ENCODE measurements around the gene APOBEC3A. TPM values are rescaled to one million over a fixed set of nuclear protein-coding genes. Genes with fewer than 3 reads are reported as not detected.
A peak's percentile ranks its signal among the peaks of the same experiment; 100 is the strongest.

Gene APOBEC3A
- total and polyA plus RNA-seq, 2 of the 13 experiments (the other 11 are each of a cell fraction or from before 2014, with no cell fraction given): not detected

DNA sequence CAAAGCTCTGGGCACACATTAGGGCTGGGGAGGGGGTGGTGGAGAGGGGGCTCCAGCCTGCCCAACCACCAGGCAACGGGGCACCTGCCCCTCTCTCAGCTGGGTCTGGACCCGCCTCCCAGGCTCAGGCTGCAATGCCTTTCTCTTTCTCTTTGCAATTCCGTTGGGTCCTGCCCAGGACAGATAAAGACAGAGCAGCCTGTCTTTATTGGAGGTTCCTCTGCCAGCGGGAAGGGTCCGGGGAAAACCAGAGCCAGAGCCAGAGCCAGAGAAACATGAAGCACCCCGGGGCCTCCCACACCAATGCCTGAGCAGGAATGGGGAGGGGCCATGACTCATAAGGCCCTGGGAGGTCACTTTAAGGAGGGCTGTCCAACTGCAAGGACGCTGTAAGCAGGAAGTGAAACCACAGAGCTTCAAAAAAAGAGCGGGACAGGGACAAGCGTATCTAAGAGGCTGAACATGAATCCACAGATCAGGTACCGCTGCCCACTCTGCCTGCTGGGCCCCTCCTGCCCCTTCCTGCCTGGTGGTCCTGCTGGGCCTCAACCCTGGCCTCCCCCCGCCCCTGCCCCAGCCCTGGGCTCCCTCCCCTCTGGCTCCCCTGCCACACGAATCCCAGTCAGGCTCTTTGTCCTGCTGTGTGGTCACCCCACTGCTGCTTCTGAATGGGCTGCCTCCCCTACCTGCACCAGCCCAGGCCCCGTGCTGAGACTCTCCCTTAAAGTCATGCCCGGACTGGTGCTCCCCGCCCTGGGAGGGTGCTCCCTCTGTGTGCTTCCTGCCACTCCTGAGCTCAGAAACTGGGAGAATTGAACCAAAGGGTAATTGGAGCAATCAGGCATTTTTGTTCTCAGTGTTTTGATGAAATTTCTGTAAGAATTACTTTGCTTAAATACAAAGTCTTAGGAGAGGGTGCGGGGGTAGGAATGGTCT, 24.9 kb downstream of the APOBEC3A start, which contains the start of gene APOBEC3B (continued):
- TF ChIP-seq, protein P1, sequence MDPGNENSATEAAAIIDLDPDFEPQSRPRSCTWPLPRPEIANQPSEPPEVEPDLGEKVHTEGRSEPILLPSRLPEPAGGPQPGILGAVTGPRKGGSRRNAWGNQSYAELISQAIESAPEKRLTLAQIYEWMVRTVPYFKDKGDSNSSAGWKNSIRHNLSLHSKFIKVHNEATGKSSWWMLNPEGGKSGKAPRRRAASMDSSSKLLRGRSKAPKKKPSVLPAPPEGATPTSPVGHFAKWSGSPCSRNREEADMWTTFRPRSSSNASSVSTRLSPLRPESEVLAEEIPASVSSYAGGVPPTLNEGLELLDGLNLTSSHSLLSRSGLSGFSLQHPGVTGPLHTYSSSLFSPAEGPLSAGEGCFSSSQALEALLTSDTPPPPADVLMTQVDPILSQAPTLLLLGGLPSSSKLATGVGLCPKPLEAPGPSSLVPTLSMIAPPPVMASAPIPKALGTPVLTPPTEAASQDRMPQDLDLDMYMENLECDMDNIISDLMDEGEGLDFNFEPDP (CRISPR knock-in tag; conservative IDR thresholded peaks at IDR 0.05): 0 out of 2 replicates have a peak, but pooled peaks have one; percentile 80
- TF ChIP-seq ZNF563 (CRISPR knock-in tag; IDR thresholded peaks at IDR 0.05) (no peak), ZNF782 (CRISPR knock-in tag; IDR thresholded peaks at IDR 0.05; ENCODE audit: borderline replicate concordance) (no peak), REPIN1 (CRISPR knock-in tag; IDR thresholded peaks at IDR 0.05; ENCODE audit: borderline replicate concordance, low read depth) (no peak), ZSCAN22 (CRISPR knock-in tag; IDR thresholded peaks at IDR 0.05) (no peak), THAP11 (CRISPR knock-in tag; IDR thresholded peaks at IDR 0.05) (no peak; the same call in 1 of the 2 replicates), SNAPC2 (CRISPR knock-in tag; IDR thresholded peaks at IDR 0.05) (no peak), NFE2 (CRISPR knock-in tag; IDR thresholded peaks at IDR 0.05) (no peak), TSC22D2 (CRISPR knock-in tag; IDR thresholded peaks at IDR 0.05; ENCODE audit: borderline replicate concordance) (no peak), ZSCAN20 (CRISPR knock-in tag; IDR thresholded peaks at IDR 0.05; ENCODE audit: borderline replicate concordance) (no peak), KLF12 (CRISPR knock-in tag; IDR thresholded peaks at IDR 0.05; ENCODE audit: borderline replicate concordance) (no peak), ZMYM2 (CRISPR knock-in tag; IDR thresholded peaks at IDR 0.05) (no peak), NKX3-1 (CRISPR knock-in tag; IDR thresholded peaks at IDR 0.05) (no peak), NFKB2 (CRISPR knock-in tag; IDR thresholded peaks at IDR 0.05; ENCODE audit: borderline replicate concordance) (no peak), ZNF263 (CRISPR knock-in tag; IDR thresholded peaks at IDR 0.05) (peak; percentile 98), MIER2 (CRISPR knock-in tag; IDR thresholded peaks at IDR 0.05) (no peak), MEF2D (CRISPR knock-in tag; IDR thresholded peaks at IDR 0.05) (no peak), ZNF709 (CRISPR knock-in tag; IDR thresholded peaks at IDR 0.05) (no peak), ZNF652 (CRISPR knock-in tag; IDR thresholded peaks at IDR 0.05; ENCODE audit: borderline replicate concordance, low read depth) (no peak), TEAD2 (CRISPR knock-in tag; IDR thresholded peaks at IDR 0.05) (no peak)
- TF ChIP-seq, protein P2, sequence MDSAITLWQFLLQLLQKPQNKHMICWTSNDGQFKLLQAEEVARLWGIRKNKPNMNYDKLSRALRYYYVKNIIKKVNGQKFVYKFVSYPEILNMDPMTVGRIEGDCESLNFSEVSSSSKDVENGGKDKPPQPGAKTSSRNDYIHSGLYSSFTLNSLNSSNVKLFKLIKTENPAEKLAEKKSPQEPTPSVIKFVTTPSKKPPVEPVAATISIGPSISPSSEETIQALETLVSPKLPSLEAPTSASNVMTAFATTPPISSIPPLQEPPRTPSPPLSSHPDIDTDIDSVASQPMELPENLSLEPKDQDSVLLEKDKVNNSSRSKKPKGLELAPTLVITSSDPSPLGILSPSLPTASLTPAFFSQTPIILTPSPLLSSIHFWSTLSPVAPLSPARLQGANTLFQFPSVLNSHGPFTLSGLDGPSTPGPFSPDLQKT (CRISPR knock-in tag; IDR thresholded peaks at IDR 0.05; ENCODE audit: borderline replicate concordance): no peak
- TF ChIP-seq, protein P3, sequence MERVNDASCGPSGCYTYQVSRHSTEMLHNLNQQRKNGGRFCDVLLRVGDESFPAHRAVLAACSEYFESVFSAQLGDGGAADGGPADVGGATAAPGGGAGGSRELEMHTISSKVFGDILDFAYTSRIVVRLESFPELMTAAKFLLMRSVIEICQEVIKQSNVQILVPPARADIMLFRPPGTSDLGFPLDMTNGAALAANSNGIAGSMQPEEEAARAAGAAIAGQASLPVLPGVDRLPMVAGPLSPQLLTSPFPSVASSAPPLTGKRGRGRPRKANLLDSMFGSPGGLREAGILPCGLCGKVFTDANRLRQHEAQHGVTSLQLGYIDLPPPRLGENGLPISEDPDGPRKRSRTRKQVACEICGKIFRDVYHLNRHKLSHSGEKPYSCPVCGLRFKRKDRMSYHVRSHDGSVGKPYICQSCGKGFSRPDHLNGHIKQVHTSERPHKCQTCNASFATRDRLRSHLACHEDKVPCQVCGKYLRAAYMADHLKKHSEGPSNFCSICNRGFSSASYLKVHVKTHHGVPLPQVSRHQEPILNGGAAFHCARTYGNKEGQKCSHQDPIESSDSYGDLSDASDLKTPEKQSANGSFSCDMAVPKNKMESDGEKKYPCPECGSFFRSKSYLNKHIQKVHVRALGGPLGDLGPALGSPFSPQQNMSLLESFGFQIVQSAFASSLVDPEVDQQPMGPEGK (CRISPR knock-in tag; IDR thresholded peaks at IDR 0.05): no peak
- TF ChIP-seq, protein P4, sequence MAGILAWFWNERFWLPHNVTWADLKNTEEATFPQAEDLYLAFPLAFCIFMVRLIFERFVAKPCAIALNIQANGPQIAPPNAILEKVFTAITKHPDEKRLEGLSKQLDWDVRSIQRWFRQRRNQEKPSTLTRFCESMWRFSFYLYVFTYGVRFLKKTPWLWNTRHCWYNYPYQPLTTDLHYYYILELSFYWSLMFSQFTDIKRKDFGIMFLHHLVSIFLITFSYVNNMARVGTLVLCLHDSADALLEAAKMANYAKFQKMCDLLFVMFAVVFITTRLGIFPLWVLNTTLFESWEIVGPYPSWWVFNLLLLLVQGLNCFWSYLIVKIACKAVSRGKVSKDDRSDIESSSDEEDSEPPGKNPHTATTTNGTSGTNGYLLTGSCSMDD (CRISPR knock-in tag; IDR thresholded peaks at IDR 0.05): no peak
- TF ChIP-seq, protein P5, sequence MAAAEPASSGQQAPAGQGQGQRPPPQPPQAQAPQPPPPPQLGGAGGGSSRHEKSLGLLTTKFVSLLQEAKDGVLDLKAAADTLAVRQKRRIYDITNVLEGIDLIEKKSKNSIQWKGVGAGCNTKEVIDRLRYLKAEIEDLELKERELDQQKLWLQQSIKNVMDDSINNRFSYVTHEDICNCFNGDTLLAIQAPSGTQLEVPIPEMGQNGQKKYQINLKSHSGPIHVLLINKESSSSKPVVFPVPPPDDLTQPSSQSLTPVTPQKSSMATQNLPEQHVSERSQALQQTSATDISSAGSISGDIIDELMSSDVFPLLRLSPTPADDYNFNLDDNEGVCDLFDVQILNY (CRISPR knock-in tag; conservative IDR thresholded peaks at IDR 0.05): peak; percentile 39; the same call in 1 of the 2 replicates
